Transverse colon (tissue), 4 donors: Measurements from ENCODE around the gene CEACAM1. TPM values are rescaled to one million over a fixed set of nuclear protein-coding genes. Genes with fewer than 3 reads are reported as not detected.

Experiments used
- DNase-seq: peaks from one replicate; pipeline ENCODE4 v3.0.0-alpha.2; 2019
- H3K27ac ChIP-seq, 4 donors: fragments of 200-600 bp; sonication (generic); 2 replicates each; pipeline ENCODE4 v1.5.1; 2016 to 2018; ENCODE audit warnings: inconsistent platforms in 4 of 4
- H3K27me3 ChIP-seq: fragments of 200-600 bp; sonication (generic); 2 replicates; pipeline ENCODE4 v1.5.1; 2017; ENCODE audit warnings: inconsistent platforms
- H3K36me3 ChIP-seq, 4 donors: fragments of 200-600 bp; sonication (generic); 2 replicates each; pipeline ENCODE4 v1.5.1; 2017 to 2019; ENCODE audit warnings: inconsistent platforms in 4 of 4
- H3K4me1 ChIP-seq, 4 donors: fragments of 200-600 bp; sonication (generic); 2 replicates each; pipeline ENCODE4 v1.5.1; 2017 to 2020; ENCODE audit warnings: inconsistent platforms in 4 of 4
- H3K4me3 ChIP-seq, 4 donors: fragments of 200-600 bp; sonication (generic); 1 replicate in 1 of 4; 2 replicates in 3 of 4; pipeline versions ENCODE4 v1.5.1 to v1.6.1; 2017 to 2019; ENCODE audit warnings: inconsistent platforms in 4 of 4
- H3K9me3 ChIP-seq, 2 donors: fragments of 200-600 bp; sonication (generic); 2 replicates each; pipeline ENCODE4 v1.5.1; 2017 to 2019; ENCODE audit warnings: inconsistent platforms in 2 of 2
- CTCF ChIP-seq, 5 experiments: fragments of 200-600 bp in 3 of 5; fragments of 450-650 bp in 2 of 5; sonication (generic) in 3 of 5; IDR thresholded peaks; 1 replicate in 2 of 5; 2 replicates in 3 of 5; pipeline ENCODE4 v1.5.1; 2016 to 2017; ENCODE audit warnings: antibody characterized with exemption in 5 of 5, inconsistent platforms in 3 of 5, mild to moderate bottlenecking in 2 of 5, moderate library complexity in 1 of 5
- EP300 ChIP-seq: sonication (generic); formaldehyde crosslinking; IDR thresholded peaks from one replicate; pipeline ENCODE4 v1.6.1; 2017; ENCODE audit warnings: antibody characterized with exemption, low read depth
- POLR2A ChIP-seq: fragments of 450-650 bp; IDR thresholded peaks from one replicate; pipeline ENCODE4 v1.6.1; 2016; ENCODE audit warnings: antibody characterized with exemption, mild to moderate bottlenecking, moderate library complexity
- POLR2AphosphoS5 ChIP-seq, 3 donors: sonication (generic); formaldehyde crosslinking; IDR thresholded peaks; one replicate each; pipeline ENCODE4 v1.6.1; 2016; ENCODE audit warnings: antibody characterized with exemption in 3 of 3
- WGBS, 2 donors: methylation state at CpG; one replicate each; pipeline ENCODE4 v1.1.5; 2018; ENCODE audit warnings: low coverage in 1 of 2; 5-methylcytosine and 5-hydroxymethylcytosine counted together
- in situ Hi-C, 4 donors: fragments of 200-750 bp; cut with MboI; loops; one replicate each; pipeline versions ENCODE4 v1.15.0 to v1.15.1; 2017; ENCODE audit warnings: low sequenced_read_pairs in 3 of 4, low pct_ligation_motif_present in 1 of 4, low pct_unique_long_range_greater_than_20kb in 1 of 4
- intact Hi-C: fragments of 100-400 bp; cut with DNase I; formaldehyde crosslinking; loops from one replicate; pipeline ENCODE4 v1.15.1; 2023; ENCODE audit warnings: low total_unique reads
- total RNA-seq, 4 donors: library from RNA; depleted of rRNA; stranded (reverse); fragments of >200 nt; gene quantifications; one replicate each; pipeline ENCODE4 v1.1.0, GENCODE V29; 2016

The CEACAM1 gene
- total RNA-seq, 4 donors from 2014 or later = 38.6 to 835 (median 564) TPM

GRCh38 chr19:42497492-42498168 lies 30.7 kb downstream of the CEACAM1 start:
- H3K4me3 ChIP-seq = no peak overlapping the region
- DNase-seq = peak; percentile 61

GRCh38 chr19:42496460-42497133 lies 31.7 kb downstream of the CEACAM1 start:
- H3K27ac ChIP-seq = peak overlapping the region; percentile 70 to 80 (median 72)
- TF ChIP-seq EP300 (no peak), CTCF (IDR thresholded peaks at IDR 0.05) (no peak), POLR2A (no peak)
- H3K4me1 ChIP-seq = peaks cover 11 to 40% (median 25%) of the 10 kb centered on the region in 4 donors
- in situ Hi-C loops (no loop called here), intact Hi-C loops (no loop called here)
- WGBS, 2 donors = 80 to 100% methylated on average over 2 of the region's 2 CpGs
- no peaks in the 10 kb centered on the region for H3K36me3 ChIP-seq
- H3K9me3 ChIP-seq = no peaks in the 10 kb centered on the region
- no peak overlapping the region for H3K4me3 ChIP-seq
- no peak for DNase-seq
- no peaks in the 10 kb centered on the region for H3K27me3 ChIP-seq

More at GRCh38 chr19:42497492-42498168, 30.7 kb downstream of the CEACAM1 start:
- intact Hi-C loops = no loop called here
- Histone ChIP-seq H3K27ac (peak overlapping the region; percentile 70 to 80 (median 72)), H3K36me3 (no peaks in the 10 kb centered on the region), H3K4me1 (peaks cover 11 to 40% (median 25%) of the 10 kb centered on the region in 4 donors), H3K27me3 (no peaks in the 10 kb centered on the region), H3K9me3 (no peaks in the 10 kb centered on the region)
- in situ Hi-C loops = no loop called here
- 57 to 80% methylated on average over 1 to 3 of the region's 3 CpGs for WGBS, 2 donors
- TF ChIP-seq POLR2A (peak; percentile 42), CTCF (IDR thresholded peaks at IDR 0.05) (no peak), POLR2AphosphoS5 (IDR thresholded peaks at IDR 0.05) (peak in 2 of 3 donors; percentile 47 to 50), EP300 (no peak)

GRCh38 chr19:42495663-42496062 lies 32.6 kb downstream of the CEACAM1 start:
- Histone ChIP-seq H3K27ac (no peak overlapping the region), H3K27me3 (no peaks in the 10 kb centered on the region), H3K9me3 (no peaks in the 10 kb centered on the region), H3K4me3 (no peak overlapping the region), H3K36me3 (no peaks in the 10 kb centered on the region), H3K4me1 (peaks cover 11 to 40% (median 25%) of the 10 kb centered on the region in 4 donors)
- in situ Hi-C loops (no loop called here), intact Hi-C loops (no loop called here)
- 57 to 90% methylated on average over 1 to 3 of the region's 3 CpGs for WGBS, 2 donors
- DNase-seq = no peak
- no peak for TF ChIP-seq POLR2A
- no peak for TF ChIP-seq POLR2AphosphoS5 (IDR thresholded peaks at IDR 0.05)
- TF ChIP-seq CTCF (IDR thresholded peaks at IDR 0.05) = no peak
- TF ChIP-seq EP300 = no peak

- no peaks in the 10 kb centered on the region for H3K27me3 ChIP-seq
- H3K4me1 ChIP-seq = peaks cover 11 to 37% (median 24%) of the 10 kb centered on the region in 4 donors
- intact Hi-C loops = no loop called here
- H3K36me3 ChIP-seq = no peaks in the 10 kb centered on the region
- no peak for DNase-seq
- 66 to 83% methylated on average over 3 of the region's 3 CpGs for WGBS, 2 donors
- H3K27ac ChIP-seq = no peak overlapping the region
- in situ Hi-C loops = no loop called here
- TF ChIP-seq CTCF (IDR thresholded peaks at IDR 0.05) = no peak
- no peak for TF ChIP-seq POLR2A
- no peak for TF ChIP-seq POLR2AphosphoS5 (IDR thresholded peaks at IDR 0.05)
- no peak for TF ChIP-seq EP300
- H3K4me3 ChIP-seq = no peak overlapping the region
- H3K9me3 ChIP-seq = no peaks in the 10 kb centered on the region
Measured at GRCh38 chr19:42494321-42494720, 34.0 kb downstream of the CEACAM1 start.
